HepG2 (cell line): ENCODE data around the gene TSHZ2.

ENCODE experiments used
- CTCF ChIP-seq: sonication (generic); formaldehyde crosslinking; IDR thresholded peaks from 2 replicates; pipeline ENCODE4 v1.5.0; 2020; ENCODE audit warnings: mild to moderate bottlenecking, missing genetic modification reagents, moderate library complexity
- POLR2A ChIP-seq, 2 experiments: IDR thresholded peaks; 2 replicates each; pipeline ENCODE4 v1.6.1; 2011; ENCODE audit warnings: low read depth in 2 of 2, low read length in 2 of 2, mild to moderate bottlenecking in 1 of 2, moderate library complexity in 1 of 2; ENCODE audit not compliant: insufficient read depth in 1 of 2
- TP53 ChIP-seq: sonication (generic); formaldehyde crosslinking; conservative IDR thresholded peaks from 2 replicates; pipeline ENCODE4 v1.4.0; 2020; ENCODE audit warnings: missing genetic modification reagents

- TF ChIP-seq POLR2A (IDR thresholded peaks at IDR 0.05; ENCODE audit: insufficient read depth in 1 of 2, low read depth in 2 of 2, low read length in 2 of 2) (no peak), TP53 (CRISPR knock-in tag) (no peak), CTCF (CRISPR knock-in tag) (no peak)
These were observed 515.5 kb downstream of the TSHZ2 start for GRCh38 chr20:53487461-53488200.
